ENCODE results near the gene SRBD1.

Gene SRBD1

GRCh38 chr2:45631319-45631718 lies 20.3 kb upstream of the SRBD1 start:
- DNase-seq: no peak

GRCh38 chr2:45629971-45630370 lies 18.9 kb upstream of the SRBD1 start:
- no peak for DNase-seq

- DNase-seq: no peak
These were observed 16.8 kb upstream of the SRBD1 start for GRCh38 chr2:45627911-45628310.

GRCh38 chr2:45626387-45627221 lies 15.5 kb upstream of the SRBD1 start:
- peak; percentile 51 for DNase-seq

GRCh38 chr2:45625824-45626223 lies 14.8 kb upstream of the SRBD1 start:
- DNase-seq: no peak

- no peak for DNase-seq
These were observed 12.0 kb upstream of the SRBD1 start for GRCh38 chr2:45623098-45623497.

DNA sequence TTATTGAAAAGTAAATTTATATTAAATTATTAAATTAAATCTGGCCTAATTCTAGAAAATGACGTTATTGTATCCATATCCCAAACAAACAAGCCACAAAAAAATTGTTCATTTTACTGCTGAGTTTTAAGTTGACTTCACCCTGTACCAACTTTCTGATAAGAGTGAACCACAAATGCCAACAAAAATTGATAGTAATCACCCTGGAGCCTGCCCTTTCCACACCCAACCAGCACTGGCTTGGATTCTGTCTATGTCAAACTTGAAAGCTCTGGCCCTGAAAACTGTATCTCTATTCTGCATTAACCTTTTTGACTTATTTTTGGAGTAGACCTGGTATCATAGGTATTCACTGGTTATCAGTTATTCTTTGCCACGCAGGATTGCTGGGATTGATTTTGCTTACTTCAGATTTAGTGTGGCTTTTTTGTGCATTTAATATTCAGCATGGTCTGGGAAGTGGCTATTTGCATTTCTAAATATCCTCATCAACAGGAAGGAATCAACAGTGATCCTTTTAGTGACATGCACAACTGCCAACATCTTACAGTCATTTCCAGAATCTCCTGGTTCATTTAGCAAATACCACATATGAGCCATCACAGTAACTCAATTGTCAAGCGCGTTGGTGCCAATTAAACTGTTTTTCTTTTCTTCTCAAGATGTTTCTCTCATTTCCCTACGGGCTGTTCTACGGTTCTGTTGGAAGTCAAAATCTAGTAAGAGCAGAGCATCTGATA lies 11.4 kb upstream of the SRBD1 start:
- no peak for DNase-seq

GRCh38 chr2:45617496-45617895 lies 6.4 kb upstream of the SRBD1 start:
- DNase-seq: no peak

DNA sequence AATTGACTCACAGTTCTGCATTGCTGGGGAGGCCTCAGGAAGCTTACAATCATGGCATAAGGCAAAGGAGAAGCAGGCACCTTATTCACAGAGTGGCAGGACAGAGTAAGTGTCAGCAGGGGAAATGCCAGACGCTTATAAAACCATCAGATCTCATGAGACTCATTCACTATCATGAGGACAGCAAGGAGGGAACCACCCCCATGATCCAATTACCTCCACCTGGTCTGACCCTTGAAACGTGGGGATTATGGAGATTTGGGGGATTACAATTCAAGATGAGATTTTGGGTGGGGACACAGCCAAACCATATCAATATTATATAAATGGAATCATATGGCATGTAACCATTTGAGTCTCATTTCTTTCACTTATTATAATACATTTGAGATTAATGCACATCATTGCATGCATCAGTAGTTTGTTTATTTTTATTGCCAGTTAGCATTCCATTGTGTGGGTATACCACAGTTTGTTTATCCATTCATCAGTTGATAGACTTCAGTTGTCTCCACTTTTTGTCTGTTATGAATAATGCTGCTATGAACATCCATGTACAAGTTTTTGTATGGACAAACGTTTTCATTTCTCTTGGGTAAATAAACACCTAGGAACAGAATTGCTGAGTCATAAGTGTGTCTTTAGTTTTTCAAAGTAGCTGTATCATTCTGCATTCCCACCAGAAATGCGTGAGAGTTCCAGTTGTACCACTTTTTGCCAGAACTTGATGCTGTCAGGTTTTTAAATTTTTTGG lies 5.8 kb upstream of the SRBD1 start:
- no peak for DNase-seq

GRCh38 chr2:45614871-45615415 lies 3.9 kb upstream of the SRBD1 start:
- DNase-seq: no peak

GRCh38 chr2:45614330-45614729 lies 3.3 kb upstream of the SRBD1 start:
- no peak for DNase-seq

GRCh38 chr2:45612731-45613130 lies 1.7 kb upstream of the SRBD1 start:
- DNase-seq: no peak

DNA sequence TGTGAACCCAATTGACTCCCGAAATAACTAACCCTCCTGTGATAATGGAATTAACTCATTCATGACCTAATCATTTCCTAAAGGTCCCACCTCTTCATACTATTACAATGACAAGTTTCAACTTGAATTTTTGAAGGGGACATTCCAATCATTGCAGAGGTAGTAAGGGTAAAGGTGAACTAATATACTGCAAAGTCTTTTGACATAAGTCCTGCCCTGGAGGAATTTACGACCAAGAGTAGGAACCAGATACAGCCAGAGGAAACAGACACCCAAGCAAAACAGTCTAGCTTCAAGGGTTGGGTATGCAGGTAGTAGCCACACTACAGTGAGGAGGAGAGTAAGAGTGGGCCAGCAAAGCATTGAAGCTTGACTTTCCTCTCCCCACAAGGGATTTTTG lies 1.2 kb upstream of the SRBD1 start:
- DNase-seq: no peak

DNA sequence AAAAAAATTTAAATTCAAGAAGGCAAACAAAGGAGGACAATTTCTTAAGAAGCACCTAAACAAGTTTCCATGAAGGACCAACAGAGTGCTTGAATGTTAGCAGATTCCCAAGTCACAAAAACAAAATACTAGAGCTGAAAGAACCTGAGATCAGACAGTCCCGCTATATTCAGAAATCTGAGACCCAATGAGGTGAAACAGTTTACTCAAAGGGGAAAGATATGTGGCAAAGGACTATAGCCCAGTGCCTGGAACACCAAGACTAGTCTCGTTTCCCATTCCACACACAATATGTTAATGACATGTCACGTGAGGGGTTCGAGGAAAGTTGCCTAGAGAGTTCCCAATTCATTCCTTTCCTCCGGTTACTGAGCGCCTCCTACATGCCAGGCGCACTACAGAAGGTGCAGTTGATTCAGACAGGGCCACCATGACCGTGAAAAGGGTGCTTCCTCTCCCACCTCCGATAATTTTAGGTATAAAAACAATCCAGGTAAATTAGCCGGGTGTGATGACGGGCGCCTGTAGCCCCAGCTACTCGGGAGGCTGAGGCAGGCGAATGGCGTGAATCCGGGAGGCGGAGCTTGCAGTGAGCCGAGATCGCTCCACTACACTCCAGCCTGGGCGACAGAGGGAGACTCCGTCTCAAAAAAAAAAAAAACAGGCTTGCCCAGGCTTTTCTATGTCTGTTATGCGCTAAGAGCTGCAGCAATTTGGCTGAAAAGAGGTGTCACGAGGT lies 617 bp downstream of the SRBD1 start:
- peak; percentile 78 for DNase-seq

- peak; percentile 11 for DNase-seq
These were observed 3.4 kb downstream of the SRBD1 start for GRCh38 chr2:45607701-45608100.

DNA sequence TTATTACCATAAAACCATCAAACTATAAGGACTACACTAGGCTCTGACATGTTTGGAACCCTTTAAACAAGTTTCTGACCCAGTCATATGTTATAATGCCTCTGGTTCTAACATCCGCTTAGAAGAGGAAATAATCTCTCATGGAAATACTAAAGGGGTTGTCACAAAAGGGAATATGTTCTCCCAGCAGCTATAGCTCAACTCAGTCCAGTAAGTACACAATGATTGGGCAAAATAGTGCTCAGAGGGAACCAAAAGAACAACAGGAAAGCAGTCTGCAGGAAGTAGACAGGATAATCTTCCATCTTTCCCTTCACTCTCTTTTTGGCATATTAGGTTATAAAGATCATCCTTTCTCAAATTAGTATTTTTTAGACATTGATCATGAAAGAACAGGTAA lies 4.3 kb downstream of the SRBD1 start:
- peak; percentile 61 for DNase-seq

- no peak for DNase-seq
These were observed 6.0 kb downstream of the SRBD1 start for GRCh38 chr2:45605116-45605515.

- peak; percentile 18 for DNase-seq
These were observed 8.4 kb downstream of the SRBD1 start for GRCh38 chr2:45602624-45603023.

DNA sequence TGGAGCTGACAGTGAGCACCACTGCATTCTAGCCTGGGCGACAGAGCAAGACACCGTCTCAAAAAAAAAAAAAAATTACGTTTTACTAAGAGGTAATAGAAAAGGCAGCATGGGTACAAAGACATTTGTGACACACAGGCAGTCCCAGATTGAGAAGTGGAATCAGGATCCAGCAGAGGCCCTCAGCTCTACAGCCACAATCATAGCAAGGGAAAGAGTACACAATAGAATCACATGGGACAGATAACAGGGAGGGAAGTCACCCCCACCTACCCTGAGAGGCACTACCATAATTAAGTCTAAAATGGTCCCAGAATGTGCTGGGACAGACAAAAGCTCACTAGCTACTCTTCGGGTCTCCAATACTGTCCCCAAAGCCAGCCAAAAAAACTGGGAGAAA lies 12.5 kb downstream of the SRBD1 start:
- DNase-seq: no peak

DNA sequence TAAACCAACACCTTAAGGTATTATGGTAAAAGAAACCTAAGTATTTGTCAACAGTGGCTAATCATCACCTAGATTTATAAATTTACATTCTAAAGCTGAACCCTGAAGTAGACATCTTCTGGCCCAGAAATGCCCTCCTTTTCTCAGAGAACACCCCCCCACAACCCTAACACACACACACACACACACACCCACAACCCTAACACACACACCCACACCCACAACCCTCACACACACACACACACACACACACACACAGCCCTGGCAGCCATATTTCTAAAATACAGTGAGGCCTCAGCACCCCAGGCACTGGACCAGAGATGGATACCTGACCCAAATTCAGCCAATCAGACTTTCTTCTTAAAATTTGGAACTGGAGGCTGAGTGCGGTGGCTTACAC lies 14.3 kb downstream of the SRBD1 start:
- DNase-seq: no peak

DNA sequence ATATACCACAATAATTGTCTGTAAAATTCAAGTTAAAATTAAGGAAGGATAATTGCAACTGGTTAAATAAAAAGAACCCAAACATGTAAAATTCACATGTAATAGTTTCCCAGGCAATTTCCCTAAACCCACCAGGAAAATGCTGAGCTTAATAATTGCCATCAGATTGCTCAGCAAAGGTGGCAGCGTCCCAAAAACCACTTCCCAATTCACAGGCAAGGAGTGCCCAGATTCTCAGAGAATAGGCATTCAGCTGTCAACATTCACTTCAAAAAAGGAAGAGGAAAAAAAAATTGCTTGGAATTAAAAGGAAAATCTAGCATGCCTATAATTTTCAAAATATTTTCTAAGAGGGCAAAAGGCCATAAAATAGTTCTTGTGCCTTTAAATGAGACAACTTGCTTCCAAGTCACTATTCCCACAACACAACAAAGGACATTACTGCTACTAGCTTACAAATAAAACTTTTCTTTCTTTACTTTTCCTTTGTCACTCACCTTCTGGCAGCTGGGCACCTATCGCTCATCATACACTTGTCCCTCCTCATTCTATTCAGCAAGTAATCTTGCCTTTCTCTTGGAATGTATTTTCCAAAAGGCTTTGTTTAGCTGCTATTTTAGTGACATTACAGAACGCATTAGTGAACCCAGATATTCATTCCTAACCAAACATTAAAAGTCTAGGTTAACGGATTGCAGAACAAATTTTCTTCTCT lies 15.2 kb downstream of the SRBD1 start:
- DNase-seq: peak; percentile 9

DNA sequence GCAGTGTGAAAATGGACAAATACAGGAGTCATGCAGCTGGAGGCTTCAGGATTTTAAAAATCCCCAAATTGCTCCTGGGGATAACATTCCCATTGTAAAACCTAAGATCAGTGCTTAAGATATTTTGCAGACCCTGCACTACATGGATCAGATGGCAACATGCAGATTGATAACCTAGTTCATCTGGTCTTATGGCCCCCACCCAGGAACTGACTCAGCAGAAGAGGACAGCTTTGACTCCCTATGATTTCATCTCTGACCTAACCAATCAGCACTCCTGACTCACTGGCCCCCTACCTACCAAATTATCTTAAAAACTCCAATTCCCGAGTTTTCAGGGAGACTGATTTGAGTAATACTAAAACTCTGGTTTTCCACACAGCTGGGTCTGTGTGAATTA lies 20.0 kb downstream of the SRBD1 start:
- DNase-seq: no peak

All from inflammatory macrophage treated with lipopolysaccharide for 4 hours (primary cell).